Mesenchymal stem cell (in vitro differentiated cells and primary cell): ENCODE results near the gene VEGFA.

Source experiments
- DNase-seq: peaks from one replicate; pipeline ENCODE4 v3.0.0-alpha.2; 2013
- H2AFZ ChIP-seq: one replicate; pipeline ENCODE4 v1.6.1; 2013; ENCODE audit warnings: low read depth, mild to moderate bottlenecking, control low read depth, inconsistent platforms, low read length, moderate library complexity
- H2AK5ac ChIP-seq: 2 replicates; pipeline ENCODE4 v1.6.1; 2013; ENCODE audit warnings: low read length, moderate library complexity, mild to moderate bottlenecking, inconsistent platforms; ENCODE audit not compliant: severe bottlenecking
- H2BK120ac ChIP-seq: one replicate; pipeline ENCODE4 v1.6.1; 2013; ENCODE audit warnings: low read depth, mild to moderate bottlenecking, inconsistent platforms, low read length, moderate library complexity
- H2BK12ac ChIP-seq, 2 experiments: one replicate each; pipeline ENCODE4 v1.6.1; 2013; ENCODE audit warnings: inconsistent platforms in 2 of 2, low read length in 2 of 2, mild to moderate bottlenecking in 2 of 2, moderate library complexity in 2 of 2, control low read depth in 1 of 2
- H2BK15ac ChIP-seq: one replicate; pipeline ENCODE4 v1.6.1; 2013; ENCODE audit warnings: mild to moderate bottlenecking, low read depth, inconsistent platforms; ENCODE audit not compliant: poor library complexity, severe bottlenecking
- H2BK5ac ChIP-seq: 2 replicates; pipeline ENCODE4 v1.6.1; 2013; ENCODE audit warnings: low read depth, mild to moderate bottlenecking, low read length, control low read depth, inconsistent platforms; ENCODE audit not compliant: poor library complexity, severe bottlenecking
- H3K14ac ChIP-seq, 2 experiments: one replicate each; pipeline ENCODE4 v1.6.1; 2013; ENCODE audit warnings: inconsistent platforms in 2 of 2, low read length in 2 of 2, control low read depth in 1 of 2, mild to moderate bottlenecking in 1 of 2, moderate library complexity in 1 of 2
- H3K18ac ChIP-seq, 2 experiments: one replicate each; pipeline ENCODE4 v1.6.1; 2013; ENCODE audit warnings: inconsistent platforms in 2 of 2, low read length in 2 of 2, control low read depth in 1 of 2, low read depth in 1 of 2, mild to moderate bottlenecking in 1 of 2
- H3K23ac ChIP-seq, 2 experiments: one replicate each; pipeline ENCODE4 v1.6.1; 2013; ENCODE audit warnings: inconsistent platforms in 2 of 2, low read length in 2 of 2, mild to moderate bottlenecking in 2 of 2, moderate library complexity in 2 of 2, control low read depth in 1 of 2
- H3K27ac ChIP-seq: 2 replicates; pipeline ENCODE4 v1.5.1; 2013; ENCODE audit warnings: mild to moderate bottlenecking, moderate library complexity, low read length, control low read depth, inconsistent platforms; ENCODE audit not compliant: poor library complexity, severe bottlenecking
- H3K27me3 ChIP-seq, 2 experiments: 2 replicates each; pipeline versions ENCODE4 v1.6.1 to v1.7.0; 2013; ENCODE audit warnings: low read length in 2 of 2, mild to moderate bottlenecking in 2 of 2, moderate library complexity in 2 of 2, control low read depth in 1 of 2, inconsistent platforms in 1 of 2; ENCODE audit not compliant: control insufficient read depth in 1 of 2, insufficient read depth in 1 of 2
- H3K36me3 ChIP-seq, 2 experiments: 2 replicates each; pipeline versions ENCODE4 v1.6.1 to v1.7.0; 2013; ENCODE audit warnings: low read length in 2 of 2, control low read depth in 1 of 2, inconsistent platforms in 1 of 2, low read depth in 1 of 2, mild to moderate bottlenecking in 1 of 2; ENCODE audit not compliant: insufficient read depth in 2 of 2, control insufficient read depth in 1 of 2
- H3K4ac ChIP-seq, 2 experiments: one replicate each; pipeline ENCODE4 v1.6.1; 2013; ENCODE audit warnings: inconsistent platforms in 2 of 2, low read length in 2 of 2, mild to moderate bottlenecking in 2 of 2, moderate library complexity in 2 of 2, control low read depth in 1 of 2, low read depth in 1 of 2
- H3K4me1 ChIP-seq: 2 replicates; pipeline ENCODE4 v1.6.1; 2013; ENCODE audit warnings: low read depth, low read length, control low read depth; ENCODE audit not compliant: control insufficient read depth, insufficient read depth
- H3K4me2 ChIP-seq: 2 replicates; pipeline ENCODE4 v1.6.1; 2013; ENCODE audit warnings: low read length, mild to moderate bottlenecking, inconsistent platforms; ENCODE audit not compliant: poor library complexity, severe bottlenecking
- H3K4me3 ChIP-seq, 2 experiments: 2 replicates each; pipeline versions ENCODE4 v1.5.1 to v1.7.0; 2013; ENCODE audit warnings: low read length in 2 of 2, mild to moderate bottlenecking in 2 of 2, control low read depth in 1 of 2, low read depth in 1 of 2; ENCODE audit not compliant: insufficient read depth in 1 of 2
- H3K79me1 ChIP-seq: replicated peaks from 2 replicates; pipeline ENCODE4 v1.6.1; 2013; ENCODE audit warnings: mild to moderate bottlenecking, control low read depth, low read length, inconsistent platforms; ENCODE audit not compliant: poor library complexity, severe bottlenecking
- H3K9ac ChIP-seq: 2 replicates; pipeline ENCODE4 v1.7.0; 2013; ENCODE audit warnings: mild to moderate bottlenecking, low read length, moderate library complexity
- H3K9me3 ChIP-seq: 2 replicates; pipeline ENCODE4 v1.7.0; 2013; ENCODE audit warnings: mild to moderate bottlenecking, low read length; ENCODE audit not compliant: control insufficient read depth
- H4K8ac ChIP-seq: one replicate; pipeline ENCODE4 v1.6.1; 2013; ENCODE audit warnings: inconsistent platforms, mild to moderate bottlenecking, low read length, moderate library complexity
- H4K91ac ChIP-seq: one replicate; pipeline ENCODE4 v1.6.1; 2013; ENCODE audit warnings: mild to moderate bottlenecking, low read length, inconsistent platforms
- WGBS: methylation state at CpG from one replicate; pipeline ENCODE4 v1.1.7; 2013; ENCODE audit warnings: mixed read lengths; 5-methylcytosine and 5-hydroxymethylcytosine counted together

The VEGFA gene

DNA sequence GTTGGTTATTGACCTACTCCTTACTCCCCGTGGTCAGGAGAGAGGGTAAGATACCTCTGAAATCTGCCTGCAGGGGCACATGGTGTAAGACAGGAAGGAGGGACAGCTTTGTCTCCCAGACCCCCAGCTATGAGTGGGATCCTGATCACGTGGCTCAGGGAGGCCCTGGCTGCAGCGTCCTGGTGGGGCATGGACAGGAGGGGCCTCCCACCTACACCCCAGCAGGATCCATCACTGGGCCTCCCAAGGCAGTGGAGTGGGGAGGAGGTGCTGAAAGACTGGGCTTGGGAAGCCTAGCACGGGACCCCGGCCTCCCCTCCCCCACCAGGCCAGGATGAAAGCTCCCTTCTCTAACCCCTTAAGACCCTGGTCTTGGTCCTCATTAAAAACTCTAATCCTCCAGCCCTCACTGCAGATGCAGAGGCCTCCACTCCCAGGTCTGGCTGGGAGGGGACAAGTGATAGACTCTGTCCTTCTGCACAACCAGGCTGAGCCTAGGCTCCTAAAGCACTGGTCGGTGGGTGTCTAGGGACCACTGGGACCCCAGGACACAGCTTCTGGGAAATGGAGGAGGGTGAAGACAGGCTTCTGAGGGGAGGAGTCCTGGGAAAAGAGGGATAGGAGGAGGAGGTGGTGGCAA lies 29.6 kb upstream of the VEGFA start:
- Histone ChIP-seq H3K9ac (no peak overlapping the region), H4K91ac (no peak overlapping the region), H3K14ac (no peak overlapping the region), H3K36me3 (no peaks in the 10 kb centered on the region), H3K18ac (no peak overlapping the region), H3K79me1 (no peaks in the 10 kb centered on the region), H2BK12ac (no peak overlapping the region), H2AK5ac (no peak overlapping the region), H2BK15ac (no peak overlapping the region), H3K4ac (no peak overlapping the region), H3K27me3 (no peaks in the 10 kb centered on the region), H3K4me3 (no peak overlapping the region), H2BK5ac (no peak overlapping the region), H2BK120ac (no peak overlapping the region), H3K9me3 (no peaks in the 10 kb centered on the region), H3K4me1 (peaks cover 3% of the 10 kb centered on the region), H4K8ac (no peak overlapping the region), H3K23ac (no peak overlapping the region), H3K27ac (no peak overlapping the region), H3K4me2 (no peak overlapping the region), H2AFZ (no peak overlapping the region)
- 45% methylated on average over 6 of the region's 6 CpGs for WGBS
- DNase-seq: no peak

DNA sequence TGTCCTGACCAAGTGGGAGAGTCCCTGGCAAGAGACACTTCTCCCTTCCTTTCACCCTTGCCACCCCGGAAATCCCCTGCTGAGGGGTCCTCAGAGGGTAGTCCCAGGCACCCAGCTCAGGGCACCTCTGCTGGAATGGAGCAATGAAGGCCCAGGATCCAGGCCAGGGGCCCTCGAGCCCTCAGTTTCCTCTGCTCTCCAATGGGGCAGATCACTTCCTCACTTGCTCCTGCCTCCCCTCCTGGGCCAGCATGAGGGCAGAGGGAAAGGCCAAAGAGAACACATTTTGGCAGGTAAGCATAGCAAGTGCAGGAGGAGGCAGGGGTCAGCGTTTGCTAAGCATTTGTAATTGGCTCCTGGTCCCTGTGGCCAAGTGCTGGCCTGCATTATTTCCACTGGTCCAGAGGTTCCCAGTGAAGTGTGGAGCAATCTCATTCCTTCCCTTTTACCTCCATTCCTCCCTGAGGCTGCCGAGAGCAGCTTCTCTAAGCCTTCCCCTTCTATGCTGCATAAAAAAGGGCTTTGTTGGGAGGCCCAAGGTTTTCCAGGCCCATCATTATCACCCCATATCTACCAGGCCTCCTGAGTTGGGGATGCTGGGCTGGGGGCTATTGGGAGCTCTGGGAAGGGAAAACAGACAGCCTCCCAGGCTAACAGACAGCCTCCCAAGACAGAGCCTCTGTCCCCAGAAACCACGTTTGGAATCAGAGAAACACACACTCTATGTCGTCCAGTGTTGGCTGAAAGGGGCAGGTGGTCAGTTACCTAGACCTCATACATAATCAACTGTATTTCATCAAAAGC lies 28.8 kb upstream of the VEGFA start:
- Histone ChIP-seq H2BK15ac (no peak overlapping the region), H2AK5ac (no peak overlapping the region), H3K9me3 (no peaks in the 10 kb centered on the region), H3K27ac (no peak overlapping the region), H2BK12ac (no peak overlapping the region), H3K4me3 (no peak overlapping the region), H3K79me1 (no peaks in the 10 kb centered on the region), H3K36me3 (no peaks in the 10 kb centered on the region), H3K18ac (no peak overlapping the region), H3K27me3 (peaks cover 0 to 3% of the 10 kb centered on the region in 2 experiments), H4K91ac (no peak overlapping the region), H3K9ac (no peak overlapping the region), H3K23ac (no peak overlapping the region), H4K8ac (no peak overlapping the region), H3K4me2 (no peak overlapping the region), H3K4ac (no peak overlapping the region), H2BK5ac (no peak overlapping the region), H3K4me1 (peaks cover 3% of the 10 kb centered on the region), H3K14ac (no peak overlapping the region), H2AFZ (no peak overlapping the region), H2BK120ac (no peak overlapping the region)
- DNase-seq: no peak
- WGBS: 73% methylated on average over 5 of the region's 6 CpGs

GRCh38 chr6:43741829-43742228 lies 28.2 kb upstream of the VEGFA start:
- DNase-seq: no peak
- no peak overlapping the region for H4K91ac ChIP-seq
- WGBS: 90% methylated on average over 1 of the region's 2 CpGs
- no peak overlapping the region for H3K9ac ChIP-seq
- no peak overlapping the region for H2BK120ac ChIP-seq
- no peak overlapping the region for H3K23ac ChIP-seq
- H2BK5ac ChIP-seq: no peak overlapping the region
- H2AFZ ChIP-seq: no peak overlapping the region
- H4K8ac ChIP-seq: no peak overlapping the region
- H3K36me3 ChIP-seq: no peaks in the 10 kb centered on the region
- H2AK5ac ChIP-seq: no peak overlapping the region
- H3K4ac ChIP-seq: no peak overlapping the region
- H3K18ac ChIP-seq: no peak overlapping the region
- no peaks in the 10 kb centered on the region for H3K79me1 ChIP-seq
- no peak overlapping the region for H3K14ac ChIP-seq
- peaks cover under 1 to 9% of the 10 kb centered on the region in 2 experiments for H3K27me3 ChIP-seq
- H3K4me1 ChIP-seq: peaks cover 3% of the 10 kb centered on the region
- no peak overlapping the region for H2BK15ac ChIP-seq
- H3K27ac ChIP-seq: no peak overlapping the region
- no peak overlapping the region for H3K4me3 ChIP-seq
- no peaks in the 10 kb centered on the region for H3K9me3 ChIP-seq
- no peak overlapping the region for H2BK12ac ChIP-seq
- no peak overlapping the region for H3K4me2 ChIP-seq

DNA sequence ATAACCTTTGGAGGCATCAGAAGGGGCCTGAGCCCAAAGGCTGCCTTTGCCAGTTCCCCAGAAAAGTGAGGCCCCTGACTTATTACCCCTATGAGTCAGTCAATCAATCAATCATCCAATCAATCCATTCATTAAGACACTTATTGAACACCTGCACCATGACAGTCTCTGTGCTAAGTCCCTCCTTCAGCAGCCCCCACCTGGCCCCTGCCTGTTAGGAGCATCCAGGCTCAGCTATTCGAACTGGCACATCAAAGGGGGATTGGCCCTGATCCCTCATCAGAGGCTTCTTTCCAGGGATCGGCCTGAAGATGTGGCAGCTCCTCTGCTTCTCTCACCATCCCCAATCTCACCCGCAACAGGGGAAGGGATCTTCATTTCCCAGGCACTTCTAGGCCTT lies 27.7 kb upstream of the VEGFA start:
- Histone ChIP-seq H3K4ac (no peak overlapping the region), H2BK15ac (no peak overlapping the region), H3K4me2 (no peak overlapping the region), H2AFZ (no peak overlapping the region), H2BK120ac (no peak overlapping the region), H3K27ac (no peak overlapping the region), H2AK5ac (no peak overlapping the region), H4K91ac (no peak overlapping the region), H3K79me1 (no peaks in the 10 kb centered on the region), H3K9me3 (no peaks in the 10 kb centered on the region), H2BK5ac (no peak overlapping the region), H2BK12ac (no peak overlapping the region), H4K8ac (no peak overlapping the region), H3K23ac (no peak overlapping the region), H3K36me3 (no peaks in the 10 kb centered on the region), H3K4me3 (no peak overlapping the region), H3K18ac (no peak overlapping the region), H3K9ac (no peak overlapping the region), H3K27me3 (peaks cover 4 to 11% of the 10 kb centered on the region in 2 experiments), H3K4me1 (peaks cover 1% of the 10 kb centered on the region), H3K14ac (no peak overlapping the region)
- DNase-seq: no peak
- 78% methylated on average over 3 of the region's 3 CpGs for WGBS
